Right lobe of liver (tissue), 6 donors: ENCODE measurements around the gene DRC7. TPM values are rescaled to one million over a fixed set of nuclear protein-coding genes. Genes with fewer than 3 reads are reported as not detected.

Experiments used
- ATAC-seq, 4 donors: fragments of 200-7000 bp; cut with Tn5 transposase; one replicate each; pipeline ENCODE4 v1.9.1; 2020; ENCODE audit warnings: mild to moderate bottlenecking in 4 of 4, moderate library complexity in 4 of 4
- DNase-seq, 3 donors: peaks; one replicate each; pipeline ENCODE4 v3.0.0-alpha.2; 2020
- H3K27ac ChIP-seq, 3 donors: fragments of 200-600 bp; one replicate each; pipeline ENCODE4 v1.8.0; 2022
- H3K27me3 ChIP-seq, 2 donors: fragments of 200-600 bp; one replicate each; pipeline ENCODE4 v1.8.0; 2022
- H3K36me3 ChIP-seq, 4 donors: fragments of 200-600 bp; sonication (generic) in 1 of 4; one replicate each; pipeline versions ENCODE4 v1.5.1 to v1.8.0; 2017 to 2022; ENCODE audit warnings: control low read depth in 1 of 4
- H3K4me1 ChIP-seq, 4 donors: fragments of 200-600 bp; sonication (generic) in 1 of 4; one replicate each; pipeline versions ENCODE4 v1.5.1 to v1.8.0; 2017 to 2022; ENCODE audit warnings: control low read depth in 1 of 4
- H3K4me3 ChIP-seq, 3 donors: fragments of 200-600 bp; one replicate each; pipeline ENCODE4 v1.8.0; 2022
- H3K9me3 ChIP-seq, 4 donors: fragments of 200-600 bp; sonication (generic) in 1 of 4; one replicate each; pipeline versions ENCODE4 v1.5.1 to v1.8.0; 2017 to 2022; ENCODE audit warnings: control low read depth in 1 of 4
- CTCF ChIP-seq, 4 donors: fragments of 200-600 bp in 3 of 4; fragments of 450-650 bp in 1 of 4; IDR thresholded peaks; one replicate each; pipeline versions ENCODE4 v1.5.1 to v1.8.0; 2016 to 2022; ENCODE audit warnings: antibody characterized with exemption in 4 of 4, mild to moderate bottlenecking in 2 of 4
- POLR2A ChIP-seq: fragments of 450-650 bp; IDR thresholded peaks from one replicate; pipeline ENCODE4 v1.6.1; 2017; ENCODE audit warnings: antibody characterized with exemption, mild to moderate bottlenecking
- WGBS: methylation state at CpG from one replicate; pipeline ENCODE4 v1.1.6; 2018; ENCODE audit warnings: low coverage, low lambda C conversion rate; ENCODE audit not compliant: insufficient coverage; ENCODE audit errors: missing lambda C conversion rate; 5-methylcytosine and 5-hydroxymethylcytosine counted together
- intact Hi-C, 2 donors: fragments of 100-400 bp; cut with DNase I; formaldehyde crosslinking; loops; one replicate each; pipeline versions ENCODE4 v1.11.2 to v1.14.1; 2022
- total RNA-seq, 6 experiments: library from RNA; depleted of rRNA in 2 of 6; stranded (reverse); fragments of >200 nt in 2 of 6; fragmentation: NEBNext Ultra II Directional in 3 of 6; extraction: Animal tissue kit (Norgen Biotek cat#: 25700) in 3 of 6; gene quantifications; one replicate each; pipeline versions ENCODE4 v1.1.0 to v1.2.4, GENCODE V29; 2016 to 2023
- donor health status: DM: no; HTN: yes; CAD: no.
- donor health status: DM: no; HTN: no; CAD: no.
- donor health status: DM: no; HTN: no; CAD: no.
- donor health status: DM: no; HTN: yes; CAD: no.
- donor health status: DM: no; HTN: yes; CAD: no.

The DRC7 gene
- total RNA-seq, 6 experiments from 2014 or later: 0.06 to 0.37 (median 0.19) TPM

GRCh38 chr16:57761301-57761700, 66.7 kb downstream of the DRC7 start:
- H3K4me1 ChIP-seq: no peaks in the 10 kb centered on the region
- intact Hi-C loops: loop anchor here in 1 of 2 donors (10.0 kb wide), 1 partner anchor 254 kb away; no protein-coding TSS in a partner anchor
- DNase-seq (no peak), ATAC-seq (no peak)
- no peak overlapping the region for H3K27ac ChIP-seq
- TF ChIP-seq POLR2A (no peak), CTCF (IDR thresholded peaks at IDR 0.05) (no peak)
- H3K36me3 ChIP-seq: peaks cover 2 to 40% (median 17%) of the 10 kb centered on the region in 4 donors
- no peaks in the 10 kb centered on the region for H3K27me3 ChIP-seq
- 80% methylated on average over 1 of the region's 9 CpGs for WGBS
- no peaks in the 10 kb centered on the region for H3K9me3 ChIP-seq
- no peak overlapping the region for H3K4me3 ChIP-seq

- DNase-seq (no peak), ATAC-seq (no peak)
- H3K4me1 ChIP-seq: no peaks in the 10 kb centered on the region
- no peak overlapping the region for H3K27ac ChIP-seq
- no peaks in the 10 kb centered on the region for H3K27me3 ChIP-seq
- peaks cover 2 to 46% (median 19%) of the 10 kb centered on the region in 4 donors for H3K36me3 ChIP-seq
- WGBS: 60% methylated on average over 1 of the region's 12 CpGs
- intact Hi-C loops: loop anchor here in 1 of 2 donors (10.0 kb wide), 1 partner anchor 253 kb away; no protein-coding TSS in a partner anchor
- no peak overlapping the region for H3K4me3 ChIP-seq
- no peaks in the 10 kb centered on the region for H3K9me3 ChIP-seq
- no peak for TF ChIP-seq CTCF (IDR thresholded peaks at IDR 0.05)
- no peak for TF ChIP-seq POLR2A
These were observed 67.4 kb downstream of the DRC7 start for GRCh38 chr16:57761957-57762356.

- ATAC-seq: no peak
- Histone ChIP-seq H3K9me3 (no peaks in the 10 kb centered on the region), H3K36me3 (peaks cover 2 to 51% (median 22%) of the 10 kb centered on the region in 4 donors), H3K4me1 (no peaks in the 10 kb centered on the region), H3K27ac (no peak overlapping the region), H3K4me3 (no peak overlapping the region), H3K27me3 (no peaks in the 10 kb centered on the region)
- 38% methylated on average over 2 of the region's 15 CpGs for WGBS
- TF ChIP-seq CTCF (IDR thresholded peaks at IDR 0.05) (no peak), POLR2A (no peak)
- intact Hi-C loops: loop anchor here in 1 of 2 donors (10.0 kb wide), 1 partner anchor 252 kb away; no protein-coding TSS in a partner anchor
- DNase-seq: no peak
These were observed 67.9 kb downstream of the DRC7 start for GRCh38 chr16:57762365-57763040.

GRCh38 chr16:57763285-57764005, 68.8 kb downstream of the DRC7 start:
- H3K27me3 ChIP-seq: no peaks in the 10 kb centered on the region
- H3K4me1 ChIP-seq: no peaks in the 10 kb centered on the region
- no peak for TF ChIP-seq POLR2A
- TF ChIP-seq CTCF (IDR thresholded peaks at IDR 0.05): no peak
- no peak overlapping the region for H3K4me3 ChIP-seq
- DNase-seq (no peak), ATAC-seq (no peak)
- WGBS: 77% methylated on average over 5 of the region's 14 CpGs
- peaks cover 2 to 58% (median 23%) of the 10 kb centered on the region in 4 donors for H3K36me3 ChIP-seq
- H3K9me3 ChIP-seq: no peaks in the 10 kb centered on the region
- no peak overlapping the region for H3K27ac ChIP-seq
- intact Hi-C loops: loop anchor here in 1 of 2 donors (10.0 kb wide), 1 partner anchor 251 kb away; no protein-coding TSS in a partner anchor
